ENCODE measurements around the gene CDH23.

Gene CDH23

GRCh38 chr10:71833451-71834342 lies 437.0 kb downstream of the CDH23 start:
- DNase-seq = no peak

GRCh38 chr10:71834343-71834674 lies 437.6 kb downstream of the CDH23 start:
- no peak for DNase-seq

GRCh38 chr10:71835671-71836595 lies 439.2 kb downstream of the CDH23 start:
- DNase-seq = no peak

- no peak for DNase-seq
These were observed 439.9 kb downstream of the CDH23 start for GRCh38 chr10:71836596-71836974.

GRCh38 chr10:71837098-71837827 lies 440.5 kb downstream of the CDH23 start:
- no peak for DNase-seq

- no peak for DNase-seq
These were observed 441.8 kb downstream of the CDH23 start for GRCh38 chr10:71838264-71839211.

GRCh38 chr10:71840177-71840957 lies 443.6 kb downstream of the CDH23 start:
- DNase-seq = peak; percentile 7

GRCh38 chr10:71840958-71841335 lies 444.2 kb downstream of the CDH23 start:
- no peak for DNase-seq

- DNase-seq = no peak
These were observed 445.7 kb downstream of the CDH23 start for GRCh38 chr10:71842422-71842821.

GRCh38 chr10:71842856-71843686 lies 446.4 kb downstream of the CDH23 start:
- DNase-seq = no peak

- no peak for DNase-seq
These were observed 447.4 kb downstream of the CDH23 start for GRCh38 chr10:71844084-71844483.

GRCh38 chr10:71844695-71845094 lies 448.0 kb downstream of the CDH23 start:
- DNase-seq = no peak

GRCh38 chr10:71845410-71846405 lies 449.0 kb downstream of the CDH23 start:
- DNase-seq = no peak

- DNase-seq = no peak
These were observed 450.1 kb downstream of the CDH23 start for GRCh38 chr10:71846816-71847215.

- no peak for DNase-seq
These were observed 450.7 kb downstream of the CDH23 start for GRCh38 chr10:71847418-71847817.

GRCh38 chr10:71848325-71849275 lies 451.9 kb downstream of the CDH23 start:
- no peak for DNase-seq

- no peak for DNase-seq
These were observed 452.8 kb downstream of the CDH23 start for GRCh38 chr10:71849461-71849908.
